ENCODE measurements around the gene IL9.

- TF ChIP-seq POLR2A (IDR thresholded peaks at IDR 0.05) (no peak), CTCF (IDR thresholded peaks at IDR 0.05) (no peak)
Measured at GRCh38 chr5:135846311-135846710, 49.3 kb downstream of the IL9 start.
